Measurements from ENCODE around the gene RELN.

DNA sequence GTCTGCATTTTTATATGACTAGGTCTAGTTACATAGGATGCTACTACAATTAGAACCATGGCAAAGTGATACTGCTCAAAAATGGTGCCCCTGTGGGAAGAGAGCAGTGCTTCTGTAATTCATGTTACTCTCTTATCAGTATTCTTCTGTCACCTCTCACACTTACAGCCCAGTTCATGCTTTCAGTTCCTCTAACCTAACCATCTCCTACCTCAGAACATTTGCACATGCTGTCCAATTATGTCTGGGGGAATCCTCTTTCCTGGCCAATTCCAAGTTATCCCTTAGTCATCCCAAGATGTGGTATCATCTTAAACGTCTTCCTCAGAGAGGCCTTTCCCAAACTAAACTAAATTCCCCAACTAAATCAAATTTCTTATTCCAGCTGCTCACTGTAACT lies 190.2 kb downstream of the RELN start:
- TF ChIP-seq ZEB2 (tag by site-specific recombination; IDR thresholded peaks at IDR 0.05) = no peak
- no peak for TF ChIP-seq ZNF514 (tag by site-specific recombination; IDR thresholded peaks at IDR 0.05)
- no peak for TF ChIP-seq CTCF (tag by site-specific recombination; IDR thresholded peaks at IDR 0.05)
- no peak for TF ChIP-seq ZSCAN18 (tag by site-specific recombination; IDR thresholded peaks at IDR 0.05)
- TF ChIP-seq ZNF239 (tag by site-specific recombination; IDR thresholded peaks at IDR 0.05) = no peak
- TF ChIP-seq, protein P1, sequence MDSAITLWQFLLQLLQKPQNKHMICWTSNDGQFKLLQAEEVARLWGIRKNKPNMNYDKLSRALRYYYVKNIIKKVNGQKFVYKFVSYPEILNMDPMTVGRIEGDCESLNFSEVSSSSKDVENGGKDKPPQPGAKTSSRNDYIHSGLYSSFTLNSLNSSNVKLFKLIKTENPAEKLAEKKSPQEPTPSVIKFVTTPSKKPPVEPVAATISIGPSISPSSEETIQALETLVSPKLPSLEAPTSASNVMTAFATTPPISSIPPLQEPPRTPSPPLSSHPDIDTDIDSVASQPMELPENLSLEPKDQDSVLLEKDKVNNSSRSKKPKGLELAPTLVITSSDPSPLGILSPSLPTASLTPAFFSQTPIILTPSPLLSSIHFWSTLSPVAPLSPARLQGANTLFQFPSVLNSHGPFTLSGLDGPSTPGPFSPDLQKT (IDR thresholded peaks at IDR 0.05; ENCODE audit: borderline replicate concordance, low read depth, low read length) = no peak
- no peak for TF ChIP-seq ZNF302 (tag by site-specific recombination; IDR thresholded peaks at IDR 0.05; ENCODE audit: low read depth)
- TF ChIP-seq KLF8 (tag by site-specific recombination; IDR thresholded peaks at IDR 0.05) = no peak
- TF ChIP-seq ZNF513 (tag by site-specific recombination; IDR thresholded peaks at IDR 0.05) = no peak

Measured in HEK293 (cell line).